ENCODE data around the gene DMD. TPM values are rescaled to one million over a fixed set of nuclear protein-coding genes. Genes with fewer than 3 reads are reported as not detected.
"Not testable (repeated sequence)": the region's sequence is repeated elsewhere in the genome, so short reads cannot be mapped to it uniquely, and the experiment has no call there.

DMD gene
- total RNA-seq, 1 donor from 2014 or later, result 61.6 TPM

- DNase-seq (ENCODE audit: low spot score), result no peak
Measured at GRCh38 chrX:32269866-32270265, 941.5 kb downstream of the DMD start.

GRCh38 chrX:32268207-32268606 lies 943.1 kb downstream of the DMD start:
- DNase-seq (ENCODE audit: low spot score), result no peak

GRCh38 chrX:32267796-32268195 lies 943.6 kb downstream of the DMD start:
- no peak for DNase-seq (ENCODE audit: low spot score)

GRCh38 chrX:32246675-32247074 lies 964.7 kb downstream of the DMD start:
- not testable (repeated sequence) for DNase-seq (ENCODE audit: low spot score)

GRCh38 chrX:32195611-32196010 lies 1015.7 kb downstream of the DMD start:
- DNase-seq (ENCODE audit: low spot score), result no peak

- no peak for DNase-seq (ENCODE audit: low spot score)
Measured at GRCh38 chrX:32191316-32191715, 1020.0 kb downstream of the DMD start.

- no peak for DNase-seq (ENCODE audit: low spot score)
Measured at GRCh38 chrX:32185160-32185559, 1026.2 kb downstream of the DMD start.

GRCh38 chrX:32183066-32183465 lies 1028.3 kb downstream of the DMD start:
- DNase-seq (ENCODE audit: low spot score), result no peak

- no peak for DNase-seq (ENCODE audit: low spot score)
Measured at GRCh38 chrX:32176510-32176909, 1034.8 kb downstream of the DMD start.

GRCh38 chrX:32170481-32170880 lies 1040.9 kb downstream of the DMD start:
- DNase-seq (ENCODE audit: low spot score), result no peak

- DNase-seq (ENCODE audit: low spot score), result no peak
Measured at GRCh38 chrX:32155044-32155638, 1056.2 kb downstream of the DMD start.

- no peak for DNase-seq (ENCODE audit: low spot score)
Measured at GRCh38 chrX:32153585-32153984, 1057.8 kb downstream of the DMD start.

GRCh38 chrX:32150141-32150540 lies 1061.2 kb downstream of the DMD start:
- DNase-seq (ENCODE audit: low spot score), result no peak

GRCh38 chrX:32141841-32142240 lies 1069.5 kb downstream of the DMD start:
- DNase-seq (ENCODE audit: low spot score), result no peak

GRCh38 chrX:32139476-32139875 lies 1071.9 kb downstream of the DMD start:
- DNase-seq (ENCODE audit: low spot score), result no peak

GRCh38 chrX:32137525-32137924 lies 1073.8 kb downstream of the DMD start:
- no peak for DNase-seq (ENCODE audit: low spot score)

- DNase-seq (ENCODE audit: low spot score), result no peak
Measured at GRCh38 chrX:32126997-32127396, 1084.4 kb downstream of the DMD start.

GRCh38 chrX:32118832-32119231 lies 1092.5 kb downstream of the DMD start:
- DNase-seq (ENCODE audit: low spot score), result no peak

- DNase-seq (ENCODE audit: low spot score), result no peak
Measured at GRCh38 chrX:32116047-32116446, 1095.3 kb downstream of the DMD start.

- no peak for DNase-seq (ENCODE audit: low spot score)
Measured at GRCh38 chrX:32087663-32088062, 1123.7 kb downstream of the DMD start.

GRCh38 chrX:32084757-32085156 lies 1126.6 kb downstream of the DMD start:
- DNase-seq (ENCODE audit: low spot score), result no peak

GRCh38 chrX:32048285-32048684 lies 1163.1 kb downstream of the DMD start:
- no peak for DNase-seq (ENCODE audit: low spot score)

GRCh38 chrX:32045149-32045548 lies 1166.2 kb downstream of the DMD start:
- no peak for DNase-seq (ENCODE audit: low spot score)

GRCh38 chrX:32041181-32041580 lies 1170.2 kb downstream of the DMD start:
- no peak for DNase-seq (ENCODE audit: low spot score)

Measured in ureter (tissue), 1 donor.